GM18867 (cell line): ENCODE measurements around the gene ELMO1.

Source experiments
- ATAC-seq: cut with Tn5 transposase; IDR thresholded peaks from one replicate; pipeline ENCODE4 v1.9.1; 2021; ENCODE audit warnings: mild to moderate bottlenecking, moderate library complexity; ENCODE audit not compliant: unreplicated experiment

The ELMO1 gene

GRCh38 chr7:37235813-37236212, 212.9 kb downstream of the ELMO1 start:
- ATAC-seq: no peak

DNA sequence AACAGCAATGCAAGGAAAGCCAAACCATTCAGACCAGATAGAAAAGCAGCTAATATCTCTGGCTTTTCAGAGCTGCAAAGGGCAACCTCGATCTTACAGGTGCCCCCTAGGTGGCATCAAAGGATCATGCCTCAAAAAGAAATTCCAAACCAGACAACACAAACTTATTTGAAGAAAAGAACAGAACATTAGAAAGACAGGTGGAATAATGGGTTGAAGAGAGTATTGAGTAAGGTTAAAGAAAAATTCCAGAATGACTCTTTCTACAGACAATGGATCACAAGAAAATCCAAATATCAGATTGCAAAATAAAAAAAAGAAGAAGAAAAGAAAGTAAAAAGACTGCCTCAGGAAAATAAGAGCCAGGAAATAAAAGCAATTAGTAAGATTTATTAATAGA, 213.7 kb downstream of the ELMO1 start:
- no peak for ATAC-seq

- ATAC-seq: no peak
Observed at GRCh38 chr7:37234334-37234733, 214.3 kb downstream of the ELMO1 start.

DNA sequence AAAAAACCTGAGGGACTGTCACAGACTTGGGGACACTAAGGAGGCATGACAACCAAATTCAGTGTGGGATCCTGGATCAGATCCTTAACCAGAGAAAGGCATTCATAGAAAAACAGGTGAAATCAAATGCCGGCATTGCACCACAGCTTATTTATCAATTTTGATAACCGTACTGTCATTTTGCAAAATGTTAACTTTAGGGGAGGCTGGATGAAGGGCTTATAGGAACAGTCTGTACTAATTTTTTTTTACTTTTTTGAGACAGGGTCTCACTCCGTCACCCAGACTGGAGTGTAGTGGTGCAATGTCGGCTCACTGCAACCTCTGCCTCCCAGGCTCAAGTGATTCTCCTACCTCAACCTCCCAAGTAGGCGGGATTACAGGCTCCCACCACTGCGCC, 217.1 kb downstream of the ELMO1 start:
- no peak for ATAC-seq

DNA sequence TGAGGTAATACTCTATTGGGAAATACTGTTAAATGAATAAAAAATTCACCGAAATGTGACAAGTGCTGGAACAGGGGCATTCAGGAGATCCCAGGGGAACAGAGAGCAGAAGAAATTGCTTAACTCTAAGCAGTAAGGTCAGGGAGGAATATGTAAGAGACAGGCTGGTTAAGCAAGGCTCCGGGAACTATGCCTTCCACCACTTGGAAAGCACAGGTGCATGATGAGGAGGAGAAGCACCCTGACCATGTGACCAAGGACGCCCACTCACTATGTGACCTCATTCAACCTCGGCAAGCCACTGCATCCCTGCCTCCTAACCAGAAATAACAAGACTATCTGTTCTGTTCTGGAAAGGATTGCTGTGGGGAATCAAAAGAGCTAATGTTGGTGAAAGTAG, 218.4 kb downstream of the ELMO1 start:
- ATAC-seq: no peak

DNA sequence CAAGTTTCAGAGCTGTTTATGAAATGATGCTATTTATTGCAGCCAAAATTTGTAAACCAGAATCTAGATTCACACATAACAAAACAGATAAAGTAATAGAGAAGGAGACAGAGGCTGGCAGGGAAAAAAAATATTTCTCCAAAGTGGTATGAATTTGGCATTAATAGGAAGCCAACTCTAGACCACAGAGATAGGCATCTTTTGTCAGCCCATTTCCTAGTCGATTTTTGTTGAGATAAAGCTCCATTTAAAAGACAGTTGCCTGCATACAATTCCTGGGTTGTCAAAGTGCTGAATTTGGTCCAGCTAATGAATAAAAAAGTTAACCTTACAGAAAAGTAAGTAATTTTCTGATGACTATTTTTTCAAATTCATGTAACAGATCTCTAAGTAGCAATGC, 219.3 kb downstream of the ELMO1 start:
- no peak for ATAC-seq

GRCh38 chr7:37225285-37225969, 223.2 kb downstream of the ELMO1 start:
- no peak for ATAC-seq

DNA sequence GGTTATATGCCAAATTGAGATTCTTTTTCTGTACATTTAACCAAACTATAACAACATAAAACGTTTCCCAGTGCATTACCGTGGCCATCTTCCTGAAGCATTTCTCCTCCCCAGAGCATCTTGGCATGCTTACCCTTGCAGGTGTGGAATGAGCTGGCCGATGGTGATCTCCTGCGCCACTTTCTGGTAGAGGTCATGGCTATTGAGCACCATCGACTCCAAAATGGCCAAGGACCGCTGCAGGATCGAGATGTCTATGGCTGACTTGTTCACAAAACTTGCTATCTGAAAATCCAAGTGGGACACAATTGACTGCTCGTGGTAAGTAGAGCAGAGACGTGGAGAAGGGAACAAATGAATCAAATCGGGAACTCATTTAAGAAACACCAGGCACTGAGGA, 223.9 kb downstream of the ELMO1 start:
- no peak for ATAC-seq

DNA sequence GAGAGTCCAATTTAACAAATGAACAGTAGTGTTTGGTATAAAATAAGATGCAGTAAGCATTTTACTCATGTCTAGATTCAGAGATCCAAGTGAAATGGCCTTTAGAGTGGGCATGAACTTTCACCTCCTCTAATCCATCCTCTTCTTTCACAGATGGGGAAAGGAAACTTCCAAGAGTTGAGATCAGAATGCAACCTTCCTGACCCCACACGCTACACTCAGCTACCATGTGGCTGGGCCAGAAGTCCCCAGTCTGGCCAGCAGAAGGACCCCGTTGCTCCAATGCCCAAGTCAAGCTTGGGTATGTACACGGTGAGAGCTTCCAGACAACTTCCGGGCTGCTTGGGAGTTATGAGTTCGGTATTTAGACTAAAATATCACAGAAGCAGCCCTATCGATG, 228.0 kb downstream of the ELMO1 start:
- no peak for ATAC-seq

GRCh38 chr7:37218956-37219355, 229.7 kb downstream of the ELMO1 start:
- ATAC-seq: no peak

DNA sequence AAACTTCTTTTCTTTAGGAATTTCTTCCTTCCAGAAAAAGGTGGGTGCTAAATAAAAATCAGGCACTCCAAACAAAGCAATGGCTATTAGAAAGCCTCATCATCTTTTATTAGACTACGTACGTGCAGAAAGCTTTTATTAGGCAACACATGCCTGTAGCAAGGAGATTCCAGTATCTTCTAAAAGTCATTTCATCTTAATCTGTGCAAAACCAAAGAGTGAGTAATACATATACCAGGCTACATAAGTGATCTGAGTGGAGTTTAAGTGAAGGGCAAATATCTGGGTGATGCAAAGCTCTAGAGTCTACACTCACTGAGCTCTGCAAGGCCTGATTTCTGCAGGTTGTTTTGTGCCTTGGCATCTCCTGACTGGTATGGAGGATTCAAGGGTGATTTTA, 231.7 kb downstream of the ELMO1 start:
- no peak for ATAC-seq

DNA sequence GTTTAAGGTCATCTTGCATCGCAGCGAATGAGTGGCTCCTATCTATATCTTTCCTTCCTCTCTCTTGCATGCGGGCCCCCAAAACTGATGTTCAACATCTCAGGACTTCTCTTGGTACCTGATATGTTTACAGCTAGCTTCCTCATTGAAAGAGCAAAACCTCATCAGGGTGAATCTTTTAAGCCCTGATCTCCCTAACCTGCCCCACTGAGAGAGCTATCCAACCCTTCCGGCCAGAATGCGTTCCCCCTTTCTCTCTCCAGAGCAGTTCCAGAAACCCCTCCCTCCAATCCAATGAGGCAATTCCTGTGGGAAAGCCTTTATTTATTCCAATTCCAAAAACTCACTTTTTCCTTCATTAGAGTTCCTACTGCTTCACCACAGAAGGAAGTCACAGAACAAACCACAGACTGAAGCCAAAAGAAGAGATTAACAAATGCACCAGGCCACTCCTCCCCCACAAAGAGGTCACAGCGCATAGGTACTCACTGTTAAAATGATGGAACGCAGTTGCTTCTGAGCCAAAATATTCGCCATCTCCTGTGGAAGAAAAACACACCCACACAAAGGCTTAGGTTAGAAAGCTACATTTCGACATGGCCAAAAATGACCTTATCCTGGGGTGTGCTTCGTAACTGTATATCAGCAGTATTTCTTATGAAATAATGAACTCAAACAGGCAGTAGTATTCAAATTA, 232.4 kb downstream of the ELMO1 start:
- ATAC-seq: no peak

GRCh38 chr7:37215290-37215923, 233.3 kb downstream of the ELMO1 start:
- ATAC-seq: no peak

GRCh38 chr7:37212556-37212955, 236.1 kb downstream of the ELMO1 start:
- ATAC-seq: no peak

DNA sequence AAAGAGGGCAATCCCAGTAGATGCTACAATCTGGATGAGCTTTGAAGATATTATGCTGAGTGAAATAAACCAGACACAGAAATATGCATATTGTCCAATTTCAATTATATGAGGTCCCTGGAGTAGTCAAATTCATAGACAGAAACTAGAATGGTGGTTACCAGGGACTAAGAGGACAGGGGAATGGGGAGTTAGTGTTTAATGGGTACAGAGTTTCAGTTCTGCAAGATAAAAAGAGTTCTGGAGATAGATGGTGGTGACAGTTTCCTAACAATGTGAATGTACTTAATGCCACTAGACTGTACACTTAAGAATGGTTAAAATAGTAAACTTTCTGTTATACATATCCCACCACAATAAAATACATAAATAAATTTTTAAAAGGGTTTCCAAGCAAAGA, 236.6 kb downstream of the ELMO1 start:
- ATAC-seq: no peak

- ATAC-seq: no peak
Observed at GRCh38 chr7:37211097-37211880, 237.4 kb downstream of the ELMO1 start.

DNA sequence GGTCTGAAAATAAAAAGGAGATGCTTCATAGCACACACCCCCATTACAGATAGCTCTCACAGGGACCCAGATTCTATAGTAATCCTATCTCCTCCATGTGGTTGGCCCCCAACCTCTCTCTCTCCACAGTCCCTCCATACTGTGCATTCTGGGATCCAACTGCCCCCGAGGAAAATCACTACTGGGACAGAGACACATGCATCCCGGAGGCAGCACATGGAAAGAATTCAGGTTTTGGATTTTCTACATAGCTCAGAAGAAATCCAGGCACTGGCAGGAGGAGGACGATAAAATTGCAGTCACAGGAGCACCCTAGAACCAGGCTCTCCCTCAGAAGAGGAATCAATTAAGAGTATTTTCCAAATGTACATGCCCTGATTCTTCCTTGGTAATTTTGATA, 239.5 kb downstream of the ELMO1 start:
- ATAC-seq: no peak

GRCh38 chr7:37208528-37208927, 240.1 kb downstream of the ELMO1 start:
- peak; percentile 69 for ATAC-seq

DNA sequence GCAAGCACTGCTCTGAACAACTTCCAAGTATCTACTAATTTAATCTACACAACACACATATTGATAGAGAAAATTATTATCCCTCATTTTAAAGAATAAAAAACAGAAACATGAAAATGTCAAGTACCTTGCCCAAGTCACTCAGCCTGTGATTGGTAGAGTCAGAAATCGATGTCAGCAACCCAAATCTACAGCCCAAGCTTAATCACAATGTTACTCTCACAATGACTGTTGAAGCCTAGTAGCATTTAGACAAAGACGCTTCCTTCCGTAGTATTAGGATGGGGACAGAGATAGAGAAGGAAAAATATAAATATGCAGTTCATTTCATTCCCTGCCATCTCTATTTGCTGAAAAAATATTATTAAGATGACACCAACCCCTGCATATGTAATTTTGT, 242.5 kb downstream of the ELMO1 start:
- ATAC-seq: no peak

DNA sequence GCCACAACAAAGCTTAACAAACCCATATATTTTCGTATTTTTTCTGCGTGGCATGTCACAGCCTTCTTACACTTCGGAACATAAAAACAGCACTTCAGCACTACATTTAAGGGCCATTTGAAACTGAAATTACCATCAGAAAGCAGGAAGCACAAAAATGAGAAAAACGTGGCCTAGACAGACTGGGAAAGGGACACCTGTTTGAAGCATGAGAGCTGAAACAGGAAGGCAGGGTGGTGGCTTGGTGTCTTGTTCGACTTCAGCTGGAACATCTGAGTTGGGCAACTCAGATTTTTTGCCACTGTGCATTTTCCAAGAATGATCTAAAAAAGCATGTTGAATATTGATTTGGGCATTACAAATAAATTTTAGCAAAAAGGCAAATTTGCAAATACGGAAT, 243.2 kb downstream of the ELMO1 start:
- ATAC-seq: no peak

DNA sequence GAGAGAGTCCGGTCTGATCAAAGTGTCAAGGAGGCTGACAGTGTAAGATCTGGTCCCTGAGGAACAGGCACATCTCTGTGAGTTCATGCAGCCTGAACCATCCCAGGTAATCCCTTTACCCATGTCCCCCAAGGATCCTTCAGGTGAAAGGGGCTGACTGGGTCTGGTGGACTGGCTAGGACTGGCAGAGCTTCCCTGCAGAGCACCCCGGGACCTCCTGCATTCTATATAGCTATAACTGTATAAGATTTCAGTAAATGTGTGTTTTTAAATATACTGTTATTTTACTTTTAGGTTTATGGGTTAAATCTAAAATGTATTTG, 246.8 kb downstream of the ELMO1 start:
- ATAC-seq: no peak
